Measurements from ENCODE around the gene ADIPOR2.

- TF ChIP-seq POLR2AphosphoS5 (IDR thresholded peaks at IDR 0.05) (no peak), CTCF (IDR thresholded peaks at IDR 0.05) (no peak)
Observed at GRCh38 chr12:1697271-1697670, 6.4 kb downstream of the ADIPOR2 start.

Measured in esophagus muscularis mucosa (tissue), 3 donors.